IMR-90 (cell line): Measurements from ENCODE around the gene KRT80.

Experiments used
- CEBPB ChIP-seq: IDR thresholded peaks from 2 replicates; pipeline ENCODE4 v1.6.1; 2012; ENCODE audit warnings: low read depth, low read length, improper control_type of control experiment
- CTCF ChIP-seq: conservative IDR thresholded peaks from 2 replicates; pipeline ENCODE4 v1.5.1; 2012; ENCODE audit warnings: mild to moderate bottlenecking, low read depth, low read length, improper control_type of control experiment
- USF2 ChIP-seq: fragments of 150-350 bp; IDR thresholded peaks from 2 replicates; pipeline ENCODE4 v1.6.1; 2017; ENCODE audit warnings: mild to moderate bottlenecking, antibody characterized with exemption, low read length, low read depth

GRCh38 chr12:52193532-52193931 is 1.7 kb upstream of the KRT80 start:
- no peak for TF ChIP-seq USF2
- TF ChIP-seq CTCF: no peak
- no peak for TF ChIP-seq CEBPB
